ENCODE data around the gene SAMD10.

GRCh38 chr20:63979229-63979556 is 249 bp downstream of the SAMD10 start:
- TF ChIP-seq NRF1 (IDR thresholded peaks at IDR 0.05; ENCODE audit: low read depth, low read length): no peak
- no peak for TF ChIP-seq CTCF (IDR thresholded peaks at IDR 0.05)
- TF ChIP-seq GABPA (IDR thresholded peaks at IDR 0.05; ENCODE audit: low read depth): no peak
- no peak for TF ChIP-seq EZH2phosphoT487 (IDR thresholded peaks at IDR 0.05; ENCODE audit: borderline replicate concordance, low read depth)
